ENCODE data around the gene GOLGA8N. TPM values are rescaled to one million over a fixed set of nuclear protein-coding genes. Genes with fewer than 3 reads are reported as not detected.

GOLGA8N gene
- total and polyA plus RNA-seq, 4 donors = 1.1 to 6.8 (median 3.0) TPM

DNA sequence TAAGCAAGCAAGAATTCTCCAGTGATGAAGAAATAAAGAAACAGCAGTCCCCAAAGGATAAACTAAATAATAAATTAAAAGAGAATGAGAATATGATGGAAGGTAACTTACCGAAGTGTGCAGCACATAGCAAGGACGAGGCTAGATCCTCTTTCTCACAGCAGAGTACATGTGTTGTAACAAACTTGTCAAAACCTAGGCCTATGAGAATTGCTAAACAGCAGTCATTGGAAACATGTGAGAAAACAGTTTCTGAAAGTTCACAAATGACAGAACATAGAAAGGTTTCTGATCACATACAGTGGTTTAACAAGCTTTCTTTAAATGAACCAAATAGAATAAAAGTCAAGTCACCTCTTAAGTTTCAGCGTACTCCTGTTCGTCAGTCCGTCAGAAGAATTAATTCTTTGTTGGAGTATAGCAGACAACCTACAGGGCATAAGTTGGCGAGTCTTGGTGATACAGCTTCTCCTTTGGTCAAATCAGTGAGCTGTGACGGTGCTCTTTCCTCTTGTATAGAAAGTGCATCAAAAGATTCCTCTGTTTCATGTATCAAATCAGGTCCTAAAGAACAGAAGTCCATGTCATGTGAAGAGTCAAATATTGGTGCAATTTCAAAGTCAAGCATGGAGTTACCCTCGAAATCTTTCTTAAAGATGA lies 43.8 kb downstream of the GOLGA8N start:
- H3K4me1 ChIP-seq (ENCODE audit: control insufficient read depth in 4 of 4, insufficient read depth in 4 of 4, low read length in 3 of 4) = no peaks in the 10 kb centered on the region

DNA sequence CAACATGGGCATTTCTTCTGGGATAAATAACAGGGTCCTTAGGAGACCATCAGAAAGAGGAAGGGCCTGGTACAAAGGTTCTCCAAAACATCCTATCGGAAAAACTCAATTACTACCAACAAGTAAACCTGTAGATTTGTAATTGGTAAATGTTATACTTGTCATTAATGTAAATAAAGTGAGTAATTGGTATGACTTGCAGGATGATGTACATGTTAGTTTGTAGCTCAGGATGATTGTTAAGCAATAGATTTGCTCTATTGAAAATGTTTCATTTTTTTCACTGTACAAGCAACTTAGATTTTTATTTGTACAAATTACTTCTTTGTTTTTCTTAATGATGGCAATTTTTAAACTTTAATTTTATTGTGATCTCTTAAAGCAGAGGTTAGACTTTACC lies 44.4 kb downstream of the GOLGA8N start:
- TF ChIP-seq NR2F2 (IDR thresholded peaks at IDR 0.05) = no peak
- H3K9me3 ChIP-seq (ENCODE audit: control insufficient read depth in 4 of 4, low read length in 3 of 4) = no peaks in the 10 kb centered on the region
- no peaks in the 10 kb centered on the region for H3K4me1 ChIP-seq (ENCODE audit: control insufficient read depth in 4 of 4, insufficient read depth in 4 of 4, low read length in 3 of 4)
- H3K9ac ChIP-seq (ENCODE audit: low read depth in 1 of 2, low read length in 2 of 2) = no peak overlapping the region
- DNase-seq (ENCODE audit: low spot score) = no peak
- no peaks in the 10 kb centered on the region for H3K27me3 ChIP-seq (ENCODE audit: control insufficient read depth in 4 of 4, insufficient read depth in 4 of 4, low read length in 3 of 4)
- H3K4me3 ChIP-seq (ENCODE audit: low read depth in 1 of 3, low read length in 3 of 3) = no peak overlapping the region
- WGBS = 100% methylated on average over 1 of the region's 1 CpG
- H3K36me3 ChIP-seq (ENCODE audit: control insufficient read depth in 4 of 4, insufficient read depth in 3 of 4, low read depth in 1 of 4, low read length in 3 of 4) = peaks cover 0 to 4% (median 0%) of the 10 kb centered on the region in 4 donors
- no peak overlapping the region for H3K27ac ChIP-seq (ENCODE audit: low read depth in 1 of 2, low read length in 2 of 2)

More for the DNA sequence above, 43.8 kb downstream of the GOLGA8N start:
- Histone ChIP-seq H3K4me3 (ENCODE audit: low read depth in 1 of 3, low read length in 3 of 3) (no peak overlapping the region), H3K36me3 (ENCODE audit: control insufficient read depth in 4 of 4, insufficient read depth in 3 of 4, low read depth in 1 of 4, low read length in 3 of 4) (peaks cover 0 to 4% (median 0%) of the 10 kb centered on the region in 4 donors), H3K9ac (ENCODE audit: low read depth in 1 of 2, low read length in 2 of 2) (no peak overlapping the region), H3K9me3 (ENCODE audit: control insufficient read depth in 4 of 4, low read length in 3 of 4) (no peaks in the 10 kb centered on the region), H3K27ac (ENCODE audit: low read depth in 1 of 2, low read length in 2 of 2) (no peak overlapping the region), H3K27me3 (ENCODE audit: control insufficient read depth in 4 of 4, insufficient read depth in 4 of 4, low read length in 3 of 4) (no peaks in the 10 kb centered on the region)
- no peak for DNase-seq (ENCODE audit: low spot score)
- 97% methylated on average over 8 of the region's 8 CpGs for WGBS
- TF ChIP-seq, protein P1, sequence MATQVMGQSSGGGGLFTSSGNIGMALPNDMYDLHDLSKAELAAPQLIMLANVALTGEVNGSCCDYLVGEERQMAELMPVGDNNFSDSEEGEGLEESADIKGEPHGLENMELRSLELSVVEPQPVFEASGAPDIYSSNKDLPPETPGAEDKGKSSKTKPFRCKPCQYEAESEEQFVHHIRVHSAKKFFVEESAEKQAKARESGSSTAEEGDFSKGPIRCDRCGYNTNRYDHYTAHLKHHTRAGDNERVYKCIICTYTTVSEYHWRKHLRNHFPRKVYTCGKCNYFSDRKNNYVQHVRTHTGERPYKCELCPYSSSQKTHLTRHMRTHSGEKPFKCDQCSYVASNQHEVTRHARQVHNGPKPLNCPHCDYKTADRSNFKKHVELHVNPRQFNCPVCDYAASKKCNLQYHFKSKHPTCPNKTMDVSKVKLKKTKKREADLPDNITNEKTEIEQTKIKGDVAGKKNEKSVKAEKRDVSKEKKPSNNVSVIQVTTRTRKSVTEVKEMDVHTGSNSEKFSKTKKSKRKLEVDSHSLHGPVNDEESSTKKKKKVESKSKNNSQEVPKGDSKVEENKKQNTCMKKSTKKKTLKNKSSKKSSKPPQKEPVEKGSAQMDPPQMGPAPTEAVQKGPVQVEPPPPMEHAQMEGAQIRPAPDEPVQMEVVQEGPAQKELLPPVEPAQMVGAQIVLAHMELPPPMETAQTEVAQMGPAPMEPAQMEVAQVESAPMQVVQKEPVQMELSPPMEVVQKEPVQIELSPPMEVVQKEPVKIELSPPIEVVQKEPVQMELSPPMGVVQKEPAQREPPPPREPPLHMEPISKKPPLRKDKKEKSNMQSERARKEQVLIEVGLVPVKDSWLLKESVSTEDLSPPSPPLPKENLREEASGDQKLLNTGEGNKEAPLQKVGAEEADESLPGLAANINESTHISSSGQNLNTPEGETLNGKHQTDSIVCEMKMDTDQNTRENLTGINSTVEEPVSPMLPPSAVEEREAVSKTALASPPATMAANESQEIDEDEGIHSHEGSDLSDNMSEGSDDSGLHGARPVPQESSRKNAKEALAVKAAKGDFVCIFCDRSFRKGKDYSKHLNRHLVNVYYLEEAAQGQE (IDR thresholded peaks at IDR 0.05) = no peak
- TF ChIP-seq RAD21 (IDR thresholded peaks at IDR 0.05) (no peak), HNF4A (conservative IDR thresholded peaks at IDR 0.05) (no peak)

DNA sequence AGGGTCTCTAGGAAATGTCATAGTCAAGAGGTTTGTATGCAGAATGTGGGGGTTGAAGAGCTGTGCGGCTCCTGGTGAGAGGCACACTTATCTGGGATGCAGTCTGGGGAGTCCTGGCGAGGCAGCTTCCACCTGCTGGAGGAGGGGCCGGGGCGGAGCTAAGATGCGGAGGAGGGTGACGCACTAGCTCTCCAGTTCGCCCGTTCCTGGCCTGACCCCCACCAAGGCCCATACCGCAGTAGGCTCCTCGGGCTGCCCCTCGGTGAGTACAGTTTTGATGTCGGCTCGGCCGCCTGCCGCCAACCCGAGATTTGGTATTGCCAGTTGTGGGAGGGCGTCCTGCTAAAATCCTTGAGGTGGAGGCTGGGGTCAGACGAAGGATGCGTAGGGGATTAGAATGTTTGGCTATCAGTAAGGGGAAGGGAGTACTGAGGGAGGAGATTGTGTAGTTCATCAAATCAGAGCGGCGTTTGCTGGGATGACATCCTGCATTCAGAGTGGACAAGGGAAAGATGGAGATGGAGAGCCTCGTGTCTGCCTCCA lies 48.3 kb downstream of the GOLGA8N start, which contains the start of gene SCG5:
Gene SCG5, plus strand, starts transcription at position 194 of the 543 bp plus-strand sequence. CDS start 1,883 bp downstream, outside the sequence.
- no peak for TF ChIP-seq FOXA1 (IDR thresholded peaks at IDR 0.05)
- no peak for TF ChIP-seq NR2F2 (IDR thresholded peaks at IDR 0.05)
- no peak for TF ChIP-seq HNF4G (IDR thresholded peaks at IDR 0.05)
- no peak for TF ChIP-seq TAF1 (conservative IDR thresholded peaks at IDR 0.05)
- Histone ChIP-seq H3K4me1 (ENCODE audit: control insufficient read depth in 4 of 4, insufficient read depth in 4 of 4, low read length in 3 of 4) (no peaks in the 10 kb centered on the region), H3K9ac (ENCODE audit: low read depth in 1 of 2, low read length in 2 of 2) (no peak within 1 kb of the TSS), H3K36me3 (ENCODE audit: control insufficient read depth in 4 of 4, insufficient read depth in 3 of 4, low read depth in 1 of 4, low read length in 3 of 4) (no peaks in the 10 kb centered on the region), H3K27me3 (ENCODE audit: control insufficient read depth in 4 of 4, insufficient read depth in 4 of 4, low read length in 3 of 4) (no peaks in the 10 kb centered on the region), H3K9me3 (ENCODE audit: control insufficient read depth in 4 of 4, low read length in 3 of 4) (no peaks in the 10 kb centered on the region), H3K27ac (ENCODE audit: low read depth in 1 of 2, low read length in 2 of 2) (no peak within 1 kb of the TSS), H3K4me3 (ENCODE audit: low read depth in 1 of 3, low read length in 3 of 3) (no peak within 1 kb of the TSS)
- no peak for DNase-seq (ENCODE audit: low spot score)
- WGBS = 21% methylated on average over 22 of the region's 22 CpGs

Data from liver (tissue), 9 donors.